Natural killer cell (primary cell): Measurements from ENCODE around the gene FZR1. TPM values are rescaled to one million over a fixed set of nuclear protein-coding genes. Genes with fewer than 3 reads are reported as not detected.

Experiments
- ATAC-seq, 3 donors: fragments of 150-1000 bp in 2 of 3; fragments of 200-7000 bp in 1 of 3; cut with Tn5 transposase; 1 replicate in 1 of 3; 2 replicates in 2 of 3; pipeline ENCODE4 v1.10.0; 2021; ENCODE audit warnings: mild to moderate bottlenecking in 2 of 3, moderate library complexity in 2 of 3
- DNase-seq, 2 donors: peaks; one replicate each; pipeline versions ENCODE4 v3.0.0 to v3.0.0-alpha.2; 2013 to 2021; ENCODE audit warnings: mixed read lengths in 1 of 2
- H3K27ac ChIP-seq: one replicate; pipeline ENCODE4 v1.5.1; 2013; ENCODE audit warnings: mild to moderate bottlenecking, low read length
- H3K27me3 ChIP-seq: one replicate; pipeline ENCODE4 v1.6.1; 2013; ENCODE audit warnings: low read length; ENCODE audit not compliant: control insufficient read depth, insufficient read depth
- H3K36me3 ChIP-seq: one replicate; pipeline ENCODE4 v1.6.1; 2013; ENCODE audit warnings: low read length; ENCODE audit not compliant: control insufficient read depth, insufficient read depth
- H3K4me1 ChIP-seq: one replicate; pipeline ENCODE4 v1.6.1; 2013; ENCODE audit warnings: low read length; ENCODE audit not compliant: control insufficient read depth, insufficient read depth
- H3K4me3 ChIP-seq: one replicate; pipeline ENCODE4 v1.5.1; 2013; ENCODE audit warnings: low read length
- H3K9me3 ChIP-seq: one replicate; pipeline ENCODE4 v1.6.1; 2013; ENCODE audit warnings: low read length; ENCODE audit not compliant: control insufficient read depth, insufficient read depth
- H3K27ac Mint-ChIP-seq, 2 donors: one replicate each; pipeline ENCODE4 v1.8.0; 2022; ENCODE audit warnings: mild to moderate bottlenecking in 2 of 2, mixed read lengths in 2 of 2, moderate library complexity in 1 of 2
- H3K27me3 Mint-ChIP-seq, 2 donors: one replicate each; pipeline ENCODE4 v1.8.0; 2022; ENCODE audit warnings: low read depth in 2 of 2, mixed read lengths in 2 of 2
- H3K36me3 Mint-ChIP-seq: one replicate; pipeline ENCODE4 v1.8.0; 2022; ENCODE audit warnings: mixed read lengths
- H3K4me1 Mint-ChIP-seq, 2 donors: one replicate each; pipeline ENCODE4 v1.8.0; 2022; ENCODE audit warnings: mixed read lengths in 2 of 2
- H3K4me3 Mint-ChIP-seq: one replicate; pipeline ENCODE4 v1.8.0; 2022; ENCODE audit warnings: mild to moderate bottlenecking, moderate library complexity, mixed read lengths
- H3K9me3 Mint-ChIP-seq, 2 donors: one replicate each; pipeline ENCODE4 v1.8.0; 2022; ENCODE audit warnings: mixed read lengths in 2 of 2
- CTCF ChIP-seq: fragments of 200-600 bp; IDR thresholded peaks from one replicate; pipeline ENCODE4 v1.8.0; 2022; ENCODE audit warnings: antibody characterized with exemption
- WGBS: methylation state at CpG from one replicate; pipeline ENCODE4 v1.1.7; 2013; ENCODE audit warnings: missing lambda C conversion rate; ENCODE audit not compliant: insufficient coverage; 5-methylcytosine and 5-hydroxymethylcytosine counted together
- intact Hi-C: fragments of 100-400 bp; cut with micrococcal nuclease; formaldehyde crosslinking; loops from one replicate; pipeline ENCODE4 v1.14.2; 2022
- total RNA-seq, 4 donors: library from RNA; stranded (reverse); fragments of 120-200 nt in 1 of 4; gene quantifications; one replicate each; pipeline versions ENCODE4 v1.2.3 to v1.2.4, GENCODE V29; 2013 to 2022

Gene FZR1
- total RNA-seq, 3 donors from 2014 or later (not counting 1 experiment from before 2014, with no cell fraction given) = 89.1 to 98.3 (median 91.4) TPM

DNA sequence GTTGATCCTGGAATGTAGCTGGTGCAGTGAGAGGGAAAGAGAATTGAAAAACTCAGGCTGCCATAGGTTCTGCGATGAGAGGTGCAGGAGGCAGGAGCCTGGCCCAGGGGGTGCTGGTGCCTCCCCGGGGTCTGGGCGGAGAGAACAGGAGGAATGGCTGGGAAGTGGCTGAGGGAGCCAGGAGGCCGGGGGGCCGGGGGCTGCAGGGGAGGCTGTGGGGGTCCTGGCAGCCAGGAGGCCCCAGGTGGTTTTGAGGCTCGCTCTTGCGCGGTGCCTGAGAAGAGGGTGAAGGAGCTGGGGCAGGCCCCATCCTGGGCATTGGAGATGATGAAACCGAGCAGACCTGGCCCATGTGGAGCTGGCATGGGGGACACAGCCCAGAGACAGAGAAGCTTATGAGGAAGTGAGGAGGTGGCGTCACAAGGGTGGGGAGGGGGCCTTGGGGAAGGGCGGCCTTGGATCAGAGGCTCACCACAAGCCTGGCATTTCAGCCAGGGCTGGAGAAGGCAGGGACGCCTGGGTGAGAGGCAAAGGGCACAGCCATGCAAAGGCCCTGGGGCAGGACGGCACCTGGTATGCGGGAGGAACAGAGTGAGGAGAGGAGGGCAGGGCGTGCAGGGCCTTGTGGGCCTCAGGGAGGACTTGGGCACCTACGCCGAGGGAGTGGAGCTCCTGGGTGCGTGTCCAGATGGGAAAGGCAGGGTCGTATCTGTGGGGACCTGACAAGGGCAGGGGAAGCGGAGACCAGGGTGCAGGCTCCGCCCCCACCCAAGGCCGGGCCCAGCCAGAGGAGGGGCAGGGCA lies 31.5 kb downstream of the FZR1 start:
- H3K36me3 ChIP-seq = peaks cover 28% of the 10 kb centered on the region
- H3K27me3 Mint-ChIP-seq = no peaks in the 10 kb centered on the region
- no peak overlapping the region for H3K27ac ChIP-seq
- peaks cover 0 to 21% of the 10 kb centered on the region in 2 donors for H3K4me1 Mint-ChIP-seq
- no peak overlapping the region for H3K4me3 ChIP-seq
- ATAC-seq (peak in 1 of 3 donors; percentile 17), DNase-seq (no peak)
- no peaks in the 10 kb centered on the region for H3K9me3 ChIP-seq
- H3K9me3 Mint-ChIP-seq = no peaks in the 10 kb centered on the region
- H3K36me3 Mint-ChIP-seq = no peaks in the 10 kb centered on the region
- peak overlapping the region; percentile 64 to 76 for H3K27ac Mint-ChIP-seq
- no peak for TF ChIP-seq CTCF
- 95% methylated on average over 22 of the region's 22 CpGs for WGBS
- intact Hi-C loops = no loop called here
- no peaks in the 10 kb centered on the region for H3K27me3 ChIP-seq
- H3K4me1 ChIP-seq = no peaks in the 10 kb centered on the region
- H3K4me3 Mint-ChIP-seq = no peak overlapping the region

- Histone ChIP-seq H3K27me3 (no peaks in the 10 kb centered on the region), H3K4me3 (no peak overlapping the region), H3K36me3 (peaks cover 21% of the 10 kb centered on the region), H3K9me3 (no peaks in the 10 kb centered on the region), H3K4me1 (no peaks in the 10 kb centered on the region), H3K27ac (no peak overlapping the region)
- H3K9me3 Mint-ChIP-seq = no peaks in the 10 kb centered on the region
- peak overlapping the region in 1 of 2 donors; percentile 76 for H3K27ac Mint-ChIP-seq
- no peak for TF ChIP-seq CTCF
- H3K4me1 Mint-ChIP-seq = peaks cover 0 to 21% of the 10 kb centered on the region in 2 donors
- 93% methylated on average over 25 of the region's 25 CpGs for WGBS
- DNase-seq (no peak), ATAC-seq (no peak)
- H3K36me3 Mint-ChIP-seq = no peaks in the 10 kb centered on the region
- intact Hi-C loops = no loop called here
- no peaks in the 10 kb centered on the region for H3K27me3 Mint-ChIP-seq
- H3K4me3 Mint-ChIP-seq = no peak overlapping the region
Measured at GRCh38 chr19:3538258-3538929, 32.3 kb downstream of the FZR1 start.

- WGBS = 85% methylated on average over 27 of the region's 28 CpGs
- Histone ChIP-seq H3K36me3 (peaks cover 21% of the 10 kb centered on the region), H3K4me3 (no peak within 1 kb of the TSS), H3K9me3 (no peaks in the 10 kb centered on the region), H3K27me3 (no peaks in the 10 kb centered on the region), H3K4me1 (no peaks in the 10 kb centered on the region), H3K27ac (no peak within 1 kb of the TSS)
- Mint-ChIP-seq H3K27ac (peak within 1 kb of the TSS in 1 of 2 donors; percentile 76), H3K4me1 (peaks cover 0 to 21% of the 10 kb centered on the region in 2 donors), H3K9me3 (no peaks in the 10 kb centered on the region), H3K4me3 (no peak within 1 kb of the TSS), H3K27me3 (no peaks in the 10 kb centered on the region), H3K36me3 (no peaks in the 10 kb centered on the region)
- no peak for ATAC-seq
- intact Hi-C loops = no loop called here
- no peak for DNase-seq
- no peak for TF ChIP-seq CTCF
Measured at GRCh38 chr19:3538965-3539755, 33.0 kb downstream of the FZR1 start, which contains the start of gene TEKTIP1. TSS of gene TEKTIP1 (plus strand) at chr19:3539174. CDS start at chr19:3539178, 4 bp downstream.
